ENCODE measurements around the gene TOM1L2.

- TF ChIP-seq EZH2 (optimal IDR thresholded peaks at IDR 0.05; ENCODE audit: low read depth, low read length) (no peak), CTCF (IDR thresholded peaks at IDR 0.05; ENCODE audit: low read length) (no peak), EZH2phosphoT487 (IDR thresholded peaks at IDR 0.05; ENCODE audit: low read length) (no peak)
These were observed 138.4 kb downstream of the TOM1L2 start for GRCh38 chr17:17833658-17834357.

Data from MM.1S (cell line).